DOHH2 (cell line): ENCODE results near the gene PRKN.

Source experiments
- H3F3A ChIP-seq: fragments of 200-600 bp; sonication (generic), shearing (Covaris generic); 2 replicates; pipeline ENCODE4 v1.6.0; 2016; ENCODE audit warnings: antibody characterized with exemption, mild to moderate bottlenecking; ENCODE audit not compliant: control insufficient read depth, insufficient read depth
- H3K27ac ChIP-seq: fragments of 200-600 bp; sonication (generic); 2 replicates; pipeline ENCODE4 v1.5.1; 2014; ENCODE audit warnings: low read depth, mild to moderate bottlenecking, low read length, moderate library complexity
- H3K27me3 ChIP-seq: fragments of 200-600 bp; sonication (generic); 2 replicates; pipeline ENCODE4 v1.6.1; 2014; ENCODE audit warnings: mild to moderate bottlenecking, low read length, mixed read lengths; ENCODE audit not compliant: control insufficient read depth
- H3K36me3 ChIP-seq: fragments of 200-600 bp; sonication (generic); 2 replicates; pipeline ENCODE4 v1.6.1; 2014; ENCODE audit warnings: mild to moderate bottlenecking, low read length, moderate library complexity, mixed read lengths; ENCODE audit not compliant: control insufficient read depth
- H3K4me1 ChIP-seq: fragments of 200-600 bp; sonication (generic); 2 replicates; pipeline ENCODE4 v1.6.1; 2014; ENCODE audit warnings: mild to moderate bottlenecking, low read length, mixed read lengths; ENCODE audit not compliant: control insufficient read depth
- H3K4me2 ChIP-seq: fragments of 200-600 bp; sonication (generic); 2 replicates; pipeline ENCODE4 v1.6.0; 2014; ENCODE audit warnings: mild to moderate bottlenecking, low read length, moderate library complexity
- H3K4me3 ChIP-seq: fragments of 200-600 bp; sonication (generic); 2 replicates; pipeline ENCODE4 v1.5.1; 2014; ENCODE audit warnings: mild to moderate bottlenecking, low read length, mixed read lengths
- H3K79me2 ChIP-seq: fragments of 200-600 bp; sonication (generic); 2 replicates; pipeline ENCODE4 v1.6.1; 2014; ENCODE audit warnings: mild to moderate bottlenecking, low read length, mixed read lengths; ENCODE audit not compliant: control insufficient read depth
- H3K9me2 ChIP-seq: fragments of 200-600 bp; sonication (generic); replicated peaks from 2 replicates; pipeline ENCODE4 v1.6.1; 2014; ENCODE audit warnings: mild to moderate bottlenecking, low read length, mixed read lengths; ENCODE audit not compliant: control insufficient read depth
- H3K9me3 ChIP-seq: fragments of 200-600 bp; sonication (generic); 2 replicates; pipeline ENCODE4 v1.6.1; 2014; ENCODE audit warnings: antibody characterized with exemption, low read length, mixed read lengths; ENCODE audit not compliant: control insufficient read depth, insufficient read depth
- H4K20me1 ChIP-seq: fragments of 200-600 bp; sonication (generic); 2 replicates; pipeline ENCODE4 v1.6.0; 2014; ENCODE audit warnings: low read depth, mild to moderate bottlenecking, antibody characterized with exemption, low read length, moderate library complexity; ENCODE audit not compliant: control insufficient read depth, insufficient read depth
- CTCF ChIP-seq: fragments of 200-600 bp; sonication (generic); IDR thresholded peaks from one replicate; pipeline ENCODE4 v1.5.1; 2014; ENCODE audit warnings: antibody characterized with exemption, mild to moderate bottlenecking, low read depth, low read length; ENCODE audit not compliant: poor library complexity, severe bottlenecking
- EZH2phosphoT487 ChIP-seq: fragments of 200-600 bp; sonication (generic); IDR thresholded peaks from 2 replicates; pipeline ENCODE4 v1.6.1; 2017; ENCODE audit warnings: borderline replicate concordance, mild to moderate bottlenecking, antibody characterized with exemption, low read length, moderate library complexity, mixed read lengths

Gene PRKN

GRCh38 chr6:162580619-162581018 lies 146.9 kb downstream of the PRKN start:
- Histone ChIP-seq H3K27ac (no peak overlapping the region), H3K4me2 (no peak overlapping the region), H3K27me3 (no peaks in the 10 kb centered on the region), H3K79me2 (no peaks in the 10 kb centered on the region), H4K20me1 (no peaks in the 10 kb centered on the region), H3K9me2 (no peaks in the 10 kb centered on the region), H3K4me1 (no peaks in the 10 kb centered on the region), H3K9me3 (no peaks in the 10 kb centered on the region), H3K4me3 (no peak overlapping the region), H3K36me3 (no peaks in the 10 kb centered on the region), H3F3A (no peaks in the 10 kb centered on the region)
- TF ChIP-seq CTCF: no peak
- TF ChIP-seq EZH2phosphoT487: no peak

GRCh38 chr6:162576016-162576415 lies 151.6 kb downstream of the PRKN start:
- TF ChIP-seq EZH2phosphoT487: no peak
- no peak for TF ChIP-seq CTCF
- Histone ChIP-seq H3K4me3 (no peak overlapping the region), H3K9me2 (no peaks in the 10 kb centered on the region), H3K27me3 (no peaks in the 10 kb centered on the region), H3K27ac (no peak overlapping the region), H3F3A (no peaks in the 10 kb centered on the region), H3K79me2 (no peaks in the 10 kb centered on the region), H3K4me1 (no peaks in the 10 kb centered on the region), H3K9me3 (no peaks in the 10 kb centered on the region), H3K36me3 (no peaks in the 10 kb centered on the region), H3K4me2 (no peak overlapping the region), H4K20me1 (no peaks in the 10 kb centered on the region)

GRCh38 chr6:162572240-162572639 lies 155.3 kb downstream of the PRKN start:
- Histone ChIP-seq H3K36me3 (no peaks in the 10 kb centered on the region), H3K4me3 (no peak overlapping the region), H3K27ac (no peak overlapping the region), H3K79me2 (no peaks in the 10 kb centered on the region), H3K4me1 (no peaks in the 10 kb centered on the region), H3F3A (no peaks in the 10 kb centered on the region), H3K9me3 (no peaks in the 10 kb centered on the region), H3K9me2 (no peaks in the 10 kb centered on the region), H3K27me3 (no peaks in the 10 kb centered on the region), H4K20me1 (no peaks in the 10 kb centered on the region), H3K4me2 (no peak overlapping the region)
- no peak for TF ChIP-seq EZH2phosphoT487

GRCh38 chr6:162568266-162568665 lies 159.3 kb downstream of the PRKN start:
- Histone ChIP-seq H3K27ac (no peak overlapping the region), H3K27me3 (no peaks in the 10 kb centered on the region), H3K79me2 (no peaks in the 10 kb centered on the region), H3K4me2 (no peak overlapping the region), H4K20me1 (no peaks in the 10 kb centered on the region), H3F3A (no peaks in the 10 kb centered on the region), H3K4me3 (no peak overlapping the region), H3K4me1 (no peaks in the 10 kb centered on the region), H3K36me3 (no peaks in the 10 kb centered on the region), H3K9me2 (no peaks in the 10 kb centered on the region), H3K9me3 (no peaks in the 10 kb centered on the region)
- TF ChIP-seq CTCF (no peak), EZH2phosphoT487 (no peak)
